ENCODE measurements around the gene ABLIM1. TPM values are rescaled to one million over a fixed set of nuclear protein-coding genes. Genes with fewer than 3 reads are reported as not detected.
A peak's percentile ranks its signal among the peaks of the same experiment; 100 is the strongest.

ABLIM1 gene
- total and polyA plus RNA-seq, 2 of the 4 experiments (the other 2 are of a cell fraction) = 7.7 to 9.9 TPM

GRCh38 chr10:114550756-114551635 is 107.1 kb downstream of the ABLIM1 start:
- no peak overlapping the region for H4K91ac ChIP-seq (ENCODE audit: insufficient read depth, low read depth, low read length)
- intact Hi-C loops (cut with micrococcal nuclease) (loop anchor here (1.0 to 5.0 kb wide), 6 partner anchors 81 to 578 kb away; no protein-coding TSS in a partner anchor), dilution Hi-C loops (cut with HindIII; ENCODE audit: low sequenced_read_pairs, unreplicated experiment) (no loop called here), in situ Hi-C loops (cut with MboI; ENCODE audit: low sequenced_read_pairs) (loop anchor here (5.0 kb wide), 1 partner anchor 146 kb away; no protein-coding TSS in a partner anchor)
- TF ChIP-seq CEBPB (IDR thresholded peaks at IDR 0.05; ENCODE audit: low read depth, low read length) (no peak), CTCF (conservative IDR thresholded peaks at IDR 0.05; ENCODE audit: low read depth, low read length) (peak; percentile 55), RAD21 (IDR thresholded peaks at IDR 0.05; ENCODE audit: low read length) (peak; percentile 51), SMC3 (IDR thresholded peaks at IDR 0.05; ENCODE audit: low read depth, low read length) (peak; percentile 71)
- no peak overlapping the region for H3K18ac ChIP-seq (ENCODE audit: low read depth, low read length)
- peaks cover 4% of the 10 kb centered on the region; the same call in 1 of the 2 replicates for H4K20me1 ChIP-seq (ENCODE audit: insufficient read depth, low read length)
- H3K79me1 ChIP-seq (ENCODE audit: low read depth in 1 of 2, low read length in 2 of 2) = no peaks in the 10 kb centered on the region
- H4K5ac ChIP-seq (ENCODE audit: low read depth, low read length) = no peak overlapping the region
- WGBS, 2 experiments (ENCODE audit: extremely low coverage in 2 of 2, insufficient read length in 1 of 2) = no CpG with 5 or more reads among the region's 7 CpGs
- peak overlapping the region; percentile 87 for H3K4me2 ChIP-seq (ENCODE audit: low read depth, low read length)
- peak overlapping the region; percentile 72; the same call in 1 of the 2 replicates for H3K23ac ChIP-seq (ENCODE audit: low read depth, low read length)
- H3K14ac ChIP-seq (replicated peaks; ENCODE audit: low read depth, low read length) = peak overlapping the region; percentile 64; the same call in 1 of the 2 replicates
- H2AK9ac ChIP-seq (replicated peaks; ENCODE audit: low read depth, low read length, poor library complexity) = no peak overlapping the region
- no peak overlapping the region for H3K56ac ChIP-seq (ENCODE audit: extremely low read depth, insufficient read depth, low read length)
- no peaks in the 10 kb centered on the region for H3K9me3 ChIP-seq (ENCODE audit: control insufficient read depth, insufficient read depth, low read length)
- peak; percentile 48 for ATAC-seq (ENCODE audit: low read depth)
- H3K27me3 ChIP-seq (ENCODE audit: control insufficient read depth, insufficient read depth, low read length) = peaks cover 8% of the 10 kb centered on the region
- peak overlapping the region; percentile 46; the same call in 1 of the 2 replicates for H3K4ac ChIP-seq (ENCODE audit: low read depth, low read length)
- BruUV-seq (replicated peaks) = no TSS peak
- POLR2A ChIA-PET (ENCODE audit: unreplicated experiment) = no interaction called here
- no peaks in the 10 kb centered on the region for H3K36me3 ChIP-seq (ENCODE audit: control insufficient read depth, insufficient read depth, low read length)
- H2AFZ ChIP-seq (replicated peaks; ENCODE audit: low read length, poor library complexity) = peak overlapping the region; percentile 75
- peaks cover 4% of the 10 kb centered on the region; the same call in 1 of the 2 replicates for H3K9me1 ChIP-seq (ENCODE audit: insufficient read depth, low read length)
- H3K4me3 ChIP-seq (ENCODE audit: insufficient read depth, low read depth, low read length) = peak overlapping the region; percentile 16; the same call in 1 of the 2 replicates
- H4K8ac ChIP-seq (ENCODE audit: low read depth in 2 of 2, low read length in 2 of 2) = no peak overlapping the region
- H2BK20ac ChIP-seq (ENCODE audit: low read depth, low read length) = no peak overlapping the region
- peak; percentile 47 for DNase-seq
- no peak overlapping the region for H3K9ac ChIP-seq (ENCODE audit: low read depth, low read length)
- no peak overlapping the region for H2BK120ac ChIP-seq (ENCODE audit: low read depth, low read length)
- H2AK5ac ChIP-seq (ENCODE audit: low read depth, low read length) = peak overlapping the region; percentile 63; the same call in 1 of the 2 replicates
- no peak overlapping the region for H2BK15ac ChIP-seq (ENCODE audit: low read depth, low read length)
- CTCF ChIA-PET = interaction anchor here (0.9 to 1.7 kb wide), 5 partner anchors 140 to 318 kb away, joined by 3 to 7 read pairs (median 4); no protein-coding TSS in a partner anchor
- H3K27ac ChIP-seq (ENCODE audit: insufficient read depth, low read length) = no peak overlapping the region
- H3K4me1 ChIP-seq (ENCODE audit: control insufficient read depth, insufficient read depth, low read length) = no peaks in the 10 kb centered on the region
- no peak overlapping the region for H2BK5ac ChIP-seq (ENCODE audit: low read depth, low read length, poor library complexity, severe bottlenecking)

Measured in IMR-90 (cell line).